ENCODE data around the gene IL15RA.

DNA sequence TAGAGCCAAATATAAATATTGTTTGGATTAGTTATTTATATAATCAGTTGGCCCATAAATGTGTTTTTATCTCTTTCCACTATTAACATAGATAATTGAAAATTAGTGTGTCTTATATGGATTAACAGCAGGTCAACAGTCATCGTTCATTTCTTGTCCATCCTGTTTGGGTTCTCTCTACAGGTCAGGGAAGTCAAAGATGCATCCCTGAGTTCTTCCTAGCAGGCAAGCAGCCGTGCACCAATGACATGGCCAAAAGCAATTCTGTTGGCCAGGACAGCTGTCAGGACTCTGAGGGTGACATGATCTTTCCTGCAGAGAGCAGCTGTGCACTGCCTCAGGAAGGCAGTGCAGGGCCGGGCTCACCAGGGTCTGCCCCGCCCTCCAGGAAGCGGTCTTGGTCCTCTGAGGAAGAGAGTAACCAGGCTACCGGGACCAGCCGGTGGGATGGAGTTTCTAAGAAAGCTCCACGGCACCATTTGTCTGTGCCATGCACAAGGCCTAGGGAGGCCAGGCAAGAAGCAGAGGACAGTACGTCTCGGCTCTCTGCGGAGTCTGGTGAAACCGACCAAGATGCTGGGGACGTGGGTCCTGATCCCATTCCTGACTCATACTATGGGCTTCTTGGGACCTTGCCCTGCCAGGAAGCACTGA, 71.4 kb downstream of the IL15RA start:
- TF ChIP-seq, protein P1, sequence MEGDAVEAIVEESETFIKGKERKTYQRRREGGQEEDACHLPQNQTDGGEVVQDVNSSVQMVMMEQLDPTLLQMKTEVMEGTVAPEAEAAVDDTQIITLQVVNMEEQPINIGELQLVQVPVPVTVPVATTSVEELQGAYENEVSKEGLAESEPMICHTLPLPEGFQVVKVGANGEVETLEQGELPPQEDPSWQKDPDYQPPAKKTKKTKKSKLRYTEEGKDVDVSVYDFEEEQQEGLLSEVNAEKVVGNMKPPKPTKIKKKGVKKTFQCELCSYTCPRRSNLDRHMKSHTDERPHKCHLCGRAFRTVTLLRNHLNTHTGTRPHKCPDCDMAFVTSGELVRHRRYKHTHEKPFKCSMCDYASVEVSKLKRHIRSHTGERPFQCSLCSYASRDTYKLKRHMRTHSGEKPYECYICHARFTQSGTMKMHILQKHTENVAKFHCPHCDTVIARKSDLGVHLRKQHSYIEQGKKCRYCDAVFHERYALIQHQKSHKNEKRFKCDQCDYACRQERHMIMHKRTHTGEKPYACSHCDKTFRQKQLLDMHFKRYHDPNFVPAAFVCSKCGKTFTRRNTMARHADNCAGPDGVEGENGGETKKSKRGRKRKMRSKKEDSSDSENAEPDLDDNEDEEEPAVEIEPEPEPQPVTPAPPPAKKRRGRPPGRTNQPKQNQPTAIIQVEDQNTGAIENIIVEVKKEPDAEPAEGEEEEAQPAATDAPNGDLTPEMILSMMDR (IDR thresholded peaks at IDR 0.05) = no peak
- TF ChIP-seq POLR2A (IDR thresholded peaks at IDR 0.05) = no peak
